RWPE2 (cell line): ENCODE data around the gene LRRK1.

Source experiments
- ATAC-seq: fragments of 200-7000 bp; cut with Tn5 transposase; 3 replicates; pipeline ENCODE4 v1.9.1; 2021; ENCODE audit warnings: low read depth
- DNase-seq: peaks from one replicate; pipeline ENCODE4 v3.0.0-alpha.2; 2020; ENCODE audit warnings: low spot score
- H3K27ac ChIP-seq: fragments of 450-650 bp; 2 replicates; pipeline ENCODE4 v1.5.1; 2017; ENCODE audit warnings: mild to moderate bottlenecking; ENCODE audit not compliant: poor library complexity, severe bottlenecking
- H3K27me3 ChIP-seq: fragments of 250-450 bp; sonication (Bioruptor Pico); 2 replicates; pipeline ENCODE4 v1.5.1; 2021; ENCODE audit warnings: mild to moderate bottlenecking, moderate library complexity; ENCODE audit not compliant: insufficient read depth, poor library complexity, severe bottlenecking
- H3K36me3 ChIP-seq: fragments of 250-450 bp; sonication (Bioruptor Pico); 2 replicates; pipeline ENCODE4 v1.5.1; 2020; ENCODE audit warnings: low read depth, mild to moderate bottlenecking, moderate library complexity
- H3K4me1 ChIP-seq: fragments of 250-450 bp; sonication (Bioruptor Pico); 2 replicates; pipeline ENCODE4 v1.5.1; 2021; ENCODE audit warnings: mild to moderate bottlenecking, moderate library complexity; ENCODE audit not compliant: insufficient read depth, poor library complexity, severe bottlenecking
- H3K4me3 ChIP-seq: fragments of 250-450 bp; sonication (Bioruptor Pico); 2 replicates; pipeline ENCODE4 v1.5.1; 2021; ENCODE audit warnings: mild to moderate bottlenecking, moderate library complexity; ENCODE audit not compliant: severe bottlenecking
- H3K9me3 ChIP-seq: fragments of 250-450 bp; sonication (Bioruptor Pico); 2 replicates; pipeline ENCODE4 v1.5.1; 2021; ENCODE audit warnings: mild to moderate bottlenecking, moderate library complexity; ENCODE audit not compliant: severe bottlenecking
- CTCF ChIP-seq: fragments of 450-650 bp; IDR thresholded peaks from one replicate; pipeline ENCODE4 v1.5.1; 2017; ENCODE audit warnings: mild to moderate bottlenecking, moderate library complexity; ENCODE audit not compliant: poor library complexity, severe bottlenecking

Gene LRRK1

GRCh38 chr15:101017093-101017754 is 98.1 kb downstream of the LRRK1 start:
- Histone ChIP-seq H3K9me3 (no peaks in the 10 kb centered on the region), H3K4me1 (no peaks in the 10 kb centered on the region), H3K27me3 (no peaks in the 10 kb centered on the region), H3K4me3 (no peak overlapping the region), H3K36me3 (peaks cover 14% of the 10 kb centered on the region), H3K27ac (no peak overlapping the region)
- ATAC-seq (no peak), DNase-seq (peak; percentile 46)
- peak; percentile 47 for TF ChIP-seq CTCF

DNA sequence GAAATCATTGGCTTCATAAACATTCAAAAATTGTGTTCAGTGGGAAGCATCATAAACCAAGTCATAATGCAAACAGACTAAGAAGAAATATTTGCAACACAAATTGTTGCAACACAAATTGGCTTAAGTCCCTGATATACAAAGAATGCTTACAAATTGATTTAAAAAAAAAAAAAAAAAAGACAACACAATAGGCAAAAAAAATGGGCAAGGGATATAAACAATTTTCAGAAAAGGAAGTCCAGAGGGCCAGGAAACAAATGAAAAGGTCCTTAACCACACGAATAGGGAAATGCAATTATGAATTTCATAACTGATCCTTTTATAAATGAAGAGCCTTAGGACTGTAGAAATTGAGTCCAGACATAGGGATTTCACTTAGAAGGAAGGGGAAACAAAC is 98.9 kb downstream of the LRRK1 start:
- no peaks in the 10 kb centered on the region for H3K27me3 ChIP-seq
- H3K4me1 ChIP-seq = no peaks in the 10 kb centered on the region
- no peak for ATAC-seq
- no peak for TF ChIP-seq CTCF
- H3K36me3 ChIP-seq = peaks cover 14% of the 10 kb centered on the region
- H3K4me3 ChIP-seq = no peak overlapping the region
- no peaks in the 10 kb centered on the region for H3K9me3 ChIP-seq
- no peak for DNase-seq
- H3K27ac ChIP-seq = no peak overlapping the region

GRCh38 chr15:101018450-101018849 is 99.3 kb downstream of the LRRK1 start:
- Histone ChIP-seq H3K27me3 (no peaks in the 10 kb centered on the region), H3K4me1 (no peaks in the 10 kb centered on the region), H3K27ac (no peak overlapping the region), H3K36me3 (peaks cover 14% of the 10 kb centered on the region), H3K4me3 (no peak overlapping the region), H3K9me3 (no peaks in the 10 kb centered on the region)
- DNase-seq (peak; percentile 37), ATAC-seq (no peak)
- TF ChIP-seq CTCF = no peak

DNA sequence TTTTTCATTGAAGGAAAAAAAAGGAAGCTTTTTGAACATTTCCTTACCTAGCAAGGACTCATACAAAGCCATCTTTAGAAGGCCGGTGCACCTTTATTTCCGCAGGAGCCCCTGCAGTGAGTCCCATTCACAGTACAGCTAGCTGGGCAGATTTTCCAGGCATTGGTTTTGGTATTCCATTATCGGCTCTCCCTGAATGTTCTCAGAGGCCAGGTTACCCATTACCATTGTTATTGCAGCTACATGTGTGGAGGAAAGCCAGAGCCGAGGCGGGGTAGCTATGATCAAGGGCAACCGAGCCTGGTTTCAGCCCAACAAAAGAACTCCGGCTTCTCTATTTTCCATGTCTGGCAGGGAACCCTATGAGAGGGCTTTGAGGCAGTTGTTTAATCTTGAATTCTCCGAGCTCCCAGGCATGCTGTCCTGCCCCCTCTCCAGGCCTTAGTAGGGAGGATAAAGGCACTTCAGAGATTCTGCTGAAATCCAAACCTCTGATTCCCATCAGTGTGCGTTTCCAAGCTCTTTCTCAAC is 100.3 kb downstream of the LRRK1 start:
- H3K9me3 ChIP-seq = no peaks in the 10 kb centered on the region
- ATAC-seq = no peak
- DNase-seq = peak; percentile 39
- no peak overlapping the region for H3K27ac ChIP-seq
- H3K36me3 ChIP-seq = peaks cover 14% of the 10 kb centered on the region
- no peaks in the 10 kb centered on the region for H3K4me1 ChIP-seq
- TF ChIP-seq CTCF = no peak
- H3K4me3 ChIP-seq = no peak overlapping the region
- H3K27me3 ChIP-seq = no peaks in the 10 kb centered on the region

DNA sequence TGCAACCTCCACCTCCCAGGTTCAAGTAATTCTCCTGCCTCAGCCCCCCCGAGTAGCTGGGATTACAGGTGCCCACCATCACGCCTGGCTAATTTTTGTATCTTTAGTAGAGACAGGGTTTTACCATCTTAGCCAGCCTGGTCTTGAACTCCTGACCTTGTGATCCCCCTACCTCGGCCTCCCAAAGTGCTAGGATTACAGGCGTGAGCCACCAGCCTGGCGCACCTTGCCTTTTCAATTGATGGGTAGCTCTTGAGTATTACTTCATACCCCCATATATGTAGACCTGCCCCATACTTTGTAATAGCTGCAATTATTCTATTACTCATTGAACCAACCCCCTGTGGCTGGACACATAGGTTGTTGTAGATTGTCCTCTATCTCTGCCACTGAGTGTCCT is 101.3 kb downstream of the LRRK1 start:
- DNase-seq (peak; percentile 26), ATAC-seq (no peak)
- no peak overlapping the region for H3K27ac ChIP-seq
- no peaks in the 10 kb centered on the region for H3K27me3 ChIP-seq
- no peaks in the 10 kb centered on the region for H3K4me1 ChIP-seq
- no peak overlapping the region for H3K4me3 ChIP-seq
- no peak for TF ChIP-seq CTCF
- H3K9me3 ChIP-seq = no peaks in the 10 kb centered on the region
- peaks cover 7% of the 10 kb centered on the region for H3K36me3 ChIP-seq
